SU-DHL-6 (cell line): ENCODE data around the gene GLMN.

Experiments
- H2AFZ ChIP-seq: fragments of 200-600 bp; sonication (generic); 2 replicates; pipeline ENCODE4 v1.6.1; 2014; ENCODE audit warnings: low read depth, mild to moderate bottlenecking, moderate library complexity, mixed read lengths, antibody characterized with exemption, low read length; ENCODE audit not compliant: severe bottlenecking
- H3F3A ChIP-seq: fragments of 200-600 bp; shearing (Covaris generic); 2 replicates; pipeline ENCODE4 v1.6.0; 2016; ENCODE audit warnings: antibody characterized with exemption, mild to moderate bottlenecking; ENCODE audit not compliant: insufficient read depth
- H3K27ac ChIP-seq: fragments of 200-600 bp; sonication (generic); 2 replicates; pipeline ENCODE4 v1.5.1; 2016; ENCODE audit warnings: low read depth, mild to moderate bottlenecking, low read length, moderate library complexity, mixed read lengths
- H3K27me3 ChIP-seq: fragments of 200-600 bp; sonication (generic), shearing (Covaris generic); 2 replicates; pipeline ENCODE4 v1.6.0; 2014; ENCODE audit warnings: mild to moderate bottlenecking, low read length
- H3K36me3 ChIP-seq: fragments of 200-600 bp; sonication (generic); 2 replicates; pipeline ENCODE4 v1.6.1; 2014; ENCODE audit warnings: mild to moderate bottlenecking, low read length, mixed read lengths
- H3K4me2 ChIP-seq: fragments of 300-600, 200-600 bp; shearing (Covaris generic), sonication (generic); 2 replicates; pipeline ENCODE4 v1.6.0; 2014; ENCODE audit warnings: low read length, low read depth, mild to moderate bottlenecking; ENCODE audit not compliant: poor library complexity, severe bottlenecking
- H3K4me3 ChIP-seq: fragments of 200-600 bp; sonication (generic); 2 replicates; pipeline ENCODE4 v1.5.1; 2014; ENCODE audit warnings: antibody characterized with exemption, low read length, mild to moderate bottlenecking, mixed read lengths; ENCODE audit not compliant: insufficient read depth, poor library complexity, severe bottlenecking
- H3K79me2 ChIP-seq: fragments of 200-600 bp; sonication (generic); 2 replicates; pipeline ENCODE4 v1.6.1; 2014; ENCODE audit warnings: mild to moderate bottlenecking, low read length, moderate library complexity; ENCODE audit not compliant: insufficient read depth
- H3K9ac ChIP-seq: fragments of 200-600 bp; sonication (generic); 2 replicates; pipeline ENCODE4 v1.7.0; 2014; ENCODE audit warnings: mild to moderate bottlenecking, low read length
- H3K9me2 ChIP-seq: fragments of 200-600 bp; sonication (generic); replicated peaks from 2 replicates; pipeline ENCODE4 v1.6.1; 2014; ENCODE audit warnings: low read length; ENCODE audit not compliant: insufficient read depth
- H3K9me3 ChIP-seq: fragments of 200-600 bp; sonication (generic); 2 replicates; pipeline ENCODE4 v1.6.1; 2014; ENCODE audit warnings: low read length, mixed read lengths; ENCODE audit not compliant: insufficient read depth
- H4K20me1 ChIP-seq: fragments of 200-600 bp; sonication (generic); 2 replicates; pipeline ENCODE4 v1.6.1; 2014; ENCODE audit warnings: low read depth, mild to moderate bottlenecking, antibody characterized with exemption, low read length, moderate library complexity, mixed read lengths
- EZH2phosphoT487 ChIP-seq: fragments of 200-600 bp; sonication (generic), shearing (Covaris generic); conservative IDR thresholded peaks from 2 replicates; pipeline ENCODE4 v1.6.1; 2018; ENCODE audit warnings: mild to moderate bottlenecking, antibody characterized with exemption, low read length, moderate library complexity, mixed read lengths
- TF ChIP-seq, protein P1 (sequence below): fragments of 200-600 bp; sonication (generic); IDR thresholded peaks from one replicate; pipeline ENCODE4 v1.5.1; 2017; ENCODE audit warnings: antibody characterized with exemption, mild to moderate bottlenecking, low read length, moderate library complexity; ENCODE audit not compliant: insufficient read depth, poor library complexity, severe bottlenecking

GLMN gene

DNA sequence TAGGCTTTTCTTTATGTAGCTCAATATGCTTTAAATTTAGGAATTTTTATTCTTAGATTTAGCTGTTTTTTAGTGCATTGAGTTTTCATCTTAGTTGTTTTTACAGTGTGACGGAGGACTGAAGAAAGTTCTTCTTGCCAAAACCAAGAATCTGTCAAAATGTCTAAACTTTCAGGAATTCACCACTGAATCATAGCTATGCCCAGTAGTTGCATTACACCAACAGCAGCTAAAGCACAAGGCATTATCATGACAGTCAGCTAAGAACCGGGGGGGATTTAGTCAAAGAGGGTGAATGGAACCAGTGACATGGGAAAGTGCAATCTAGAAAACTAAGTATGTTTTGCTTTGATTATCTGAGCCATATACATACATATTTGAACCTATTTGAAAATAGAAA lies 87.6 kb downstream of the GLMN start:
- H2AFZ ChIP-seq = no peak overlapping the region
- no peak overlapping the region for H3K4me3 ChIP-seq
- no peak overlapping the region for H3K9ac ChIP-seq
- H3K79me2 ChIP-seq = no peaks in the 10 kb centered on the region
- H3K36me3 ChIP-seq = no peaks in the 10 kb centered on the region
- no peaks in the 10 kb centered on the region for H3F3A ChIP-seq
- H4K20me1 ChIP-seq = no peaks in the 10 kb centered on the region
- H3K4me2 ChIP-seq = no peak overlapping the region
- no peaks in the 10 kb centered on the region for H3K27me3 ChIP-seq
- H3K9me3 ChIP-seq = peaks cover 4% of the 10 kb centered on the region; the same call in 1 of the 2 replicates
- no peak overlapping the region for H3K27ac ChIP-seq
- TF ChIP-seq, protein P1, sequence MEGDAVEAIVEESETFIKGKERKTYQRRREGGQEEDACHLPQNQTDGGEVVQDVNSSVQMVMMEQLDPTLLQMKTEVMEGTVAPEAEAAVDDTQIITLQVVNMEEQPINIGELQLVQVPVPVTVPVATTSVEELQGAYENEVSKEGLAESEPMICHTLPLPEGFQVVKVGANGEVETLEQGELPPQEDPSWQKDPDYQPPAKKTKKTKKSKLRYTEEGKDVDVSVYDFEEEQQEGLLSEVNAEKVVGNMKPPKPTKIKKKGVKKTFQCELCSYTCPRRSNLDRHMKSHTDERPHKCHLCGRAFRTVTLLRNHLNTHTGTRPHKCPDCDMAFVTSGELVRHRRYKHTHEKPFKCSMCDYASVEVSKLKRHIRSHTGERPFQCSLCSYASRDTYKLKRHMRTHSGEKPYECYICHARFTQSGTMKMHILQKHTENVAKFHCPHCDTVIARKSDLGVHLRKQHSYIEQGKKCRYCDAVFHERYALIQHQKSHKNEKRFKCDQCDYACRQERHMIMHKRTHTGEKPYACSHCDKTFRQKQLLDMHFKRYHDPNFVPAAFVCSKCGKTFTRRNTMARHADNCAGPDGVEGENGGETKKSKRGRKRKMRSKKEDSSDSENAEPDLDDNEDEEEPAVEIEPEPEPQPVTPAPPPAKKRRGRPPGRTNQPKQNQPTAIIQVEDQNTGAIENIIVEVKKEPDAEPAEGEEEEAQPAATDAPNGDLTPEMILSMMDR = no peak
- TF ChIP-seq EZH2phosphoT487 = no peak
- no peaks in the 10 kb centered on the region for H3K9me2 ChIP-seq

DNA sequence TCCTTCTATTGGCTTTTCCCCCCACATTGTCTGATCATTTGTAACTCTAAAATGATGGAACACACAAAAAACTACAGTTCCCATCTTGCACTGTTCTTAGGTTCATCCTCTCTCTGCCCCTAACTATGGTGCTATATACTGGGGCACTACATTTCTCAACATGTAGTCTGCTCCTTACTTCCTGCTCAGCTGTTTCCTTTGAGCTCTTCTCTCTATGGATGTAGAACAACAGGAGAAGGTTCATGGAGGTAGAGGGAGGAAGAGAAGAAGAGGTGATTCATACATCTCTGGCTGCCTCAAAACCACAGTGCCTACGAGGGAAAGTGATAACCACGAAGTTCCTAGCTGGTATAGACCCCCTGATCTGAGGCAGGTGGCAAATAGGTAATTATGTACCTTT lies 88.1 kb downstream of the GLMN start:
- Histone ChIP-seq H3K79me2 (no peaks in the 10 kb centered on the region), H3K4me3 (no peak overlapping the region)

DNA sequence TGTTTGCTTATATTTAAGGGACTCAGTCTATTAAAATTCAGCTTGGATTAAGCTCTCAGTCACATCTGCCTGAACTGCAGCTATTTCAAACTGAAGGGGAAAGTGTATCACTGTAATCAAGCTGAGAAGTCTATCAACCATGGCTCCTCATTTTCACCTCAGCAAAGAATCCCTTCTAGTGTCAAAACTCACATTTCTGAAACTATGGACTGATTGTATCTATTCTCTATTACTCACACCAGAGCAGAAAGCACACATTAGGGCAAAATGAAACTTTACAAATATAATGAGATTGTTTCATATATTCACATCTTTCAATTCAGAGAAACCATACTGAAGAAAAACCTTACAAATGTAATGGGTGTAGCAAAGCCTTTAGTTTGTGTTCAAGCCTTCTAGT lies 95.7 kb downstream of the GLMN start:
- H3F3A ChIP-seq = no peaks in the 10 kb centered on the region
- no peaks in the 10 kb centered on the region for H3K36me3 ChIP-seq
- TF ChIP-seq, protein P1 = no peak
- no peak for TF ChIP-seq EZH2phosphoT487
- H3K79me2 ChIP-seq = no peaks in the 10 kb centered on the region
- H3K4me2 ChIP-seq = no peak overlapping the region
- H4K20me1 ChIP-seq = no peaks in the 10 kb centered on the region
- H3K4me3 ChIP-seq = no peak overlapping the region
- no peak overlapping the region for H3K9ac ChIP-seq
- H3K27ac ChIP-seq = no peak overlapping the region
- peaks cover 4% of the 10 kb centered on the region; the same call in 1 of the 2 replicates for H3K9me3 ChIP-seq
- no peaks in the 10 kb centered on the region for H3K9me2 ChIP-seq
- no peak overlapping the region for H2AFZ ChIP-seq
- H3K27me3 ChIP-seq = no peaks in the 10 kb centered on the region

More for the DNA sequence above, 88.1 kb downstream of the GLMN start:
- TF ChIP-seq, protein P1 = no peak
- no peak for TF ChIP-seq EZH2phosphoT487
- Histone ChIP-seq H2AFZ (no peak overlapping the region), H3K27me3 (no peaks in the 10 kb centered on the region), H3K36me3 (no peaks in the 10 kb centered on the region), H3F3A (no peaks in the 10 kb centered on the region), H3K9me3 (peaks cover 4% of the 10 kb centered on the region; the same call in 1 of the 2 replicates), H3K9ac (no peak overlapping the region), H3K9me2 (no peaks in the 10 kb centered on the region), H4K20me1 (no peaks in the 10 kb centered on the region), H3K4me2 (no peak overlapping the region), H3K27ac (no peak overlapping the region)
